Activated T-cell treated with anti-CD3 and anti-CD28 coated beads for 4 hours (primary cell): Measurements from ENCODE around the gene TMEM127.
A peak's percentile ranks its signal among the peaks of the same experiment; 100 is the strongest.
"Not testable (repeated sequence)": the region's sequence is repeated elsewhere in the genome, so short reads cannot be mapped to it uniquely, and the experiment has no call there.

Source experiments
- DNase-seq: peaks from one replicate; pipeline ENCODE4 v3.0.0-alpha.2; 2020

The TMEM127 gene

DNA sequence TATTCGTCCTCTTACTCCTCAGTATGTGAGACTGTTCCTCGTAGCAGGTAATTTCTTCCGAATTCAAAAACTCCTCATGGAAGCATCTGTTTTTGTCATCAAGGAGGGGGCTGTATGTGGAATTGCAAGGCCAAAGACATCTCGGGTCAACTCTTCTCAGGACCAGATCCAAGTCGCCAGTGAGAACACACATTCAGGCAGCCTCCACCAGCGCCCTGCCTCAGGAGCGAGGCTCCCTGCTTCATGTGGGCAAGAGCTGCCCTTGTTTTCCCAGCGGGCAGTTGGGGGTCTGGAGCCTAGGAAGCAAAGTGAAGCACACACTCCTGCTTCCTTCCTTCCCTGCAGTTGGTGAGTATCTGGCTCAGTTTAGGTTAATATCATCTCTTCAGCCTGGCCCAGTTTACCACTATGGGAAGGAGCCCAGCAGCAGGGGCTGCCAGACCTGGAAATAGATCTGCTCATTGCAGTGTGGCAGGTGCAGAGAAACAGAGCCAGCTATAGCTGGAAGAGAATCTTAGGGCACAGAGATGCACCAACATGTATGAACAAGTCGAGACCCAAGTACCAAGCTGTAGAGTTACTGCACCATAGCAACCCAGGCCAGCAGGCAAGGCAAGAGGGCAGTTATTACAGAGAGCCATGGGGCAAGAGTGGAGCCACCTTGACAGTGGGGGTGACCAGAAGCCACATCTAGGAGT lies 25.3 kb downstream of the TMEM127 start:
- no peak for DNase-seq

DNA sequence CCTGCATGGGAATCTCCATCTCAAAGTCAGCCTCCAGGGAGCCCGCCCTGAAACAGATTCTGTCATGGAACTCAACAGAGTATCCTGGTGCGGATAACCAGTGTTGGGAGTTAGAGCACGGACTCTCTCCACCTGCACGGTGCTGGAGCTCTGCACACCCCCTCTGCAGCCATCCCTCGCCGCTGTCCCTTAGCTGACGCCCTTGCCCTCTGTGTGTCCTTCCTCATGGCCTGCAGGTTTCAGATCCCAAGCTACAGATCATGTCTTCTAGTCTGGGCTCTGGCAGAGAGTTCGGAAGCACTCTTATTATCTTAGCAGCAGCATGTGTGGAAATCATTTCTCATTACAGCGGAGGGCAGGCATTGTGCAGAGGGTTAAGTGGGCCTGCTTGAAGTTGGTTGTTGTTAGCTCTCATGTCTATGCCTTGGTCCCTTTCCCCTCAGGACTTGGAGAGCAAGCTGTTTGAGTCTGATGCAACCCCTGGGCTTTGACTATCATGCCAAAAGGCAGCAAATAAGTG lies 26.0 kb downstream of the TMEM127 start:
- DNase-seq: no peak

DNA sequence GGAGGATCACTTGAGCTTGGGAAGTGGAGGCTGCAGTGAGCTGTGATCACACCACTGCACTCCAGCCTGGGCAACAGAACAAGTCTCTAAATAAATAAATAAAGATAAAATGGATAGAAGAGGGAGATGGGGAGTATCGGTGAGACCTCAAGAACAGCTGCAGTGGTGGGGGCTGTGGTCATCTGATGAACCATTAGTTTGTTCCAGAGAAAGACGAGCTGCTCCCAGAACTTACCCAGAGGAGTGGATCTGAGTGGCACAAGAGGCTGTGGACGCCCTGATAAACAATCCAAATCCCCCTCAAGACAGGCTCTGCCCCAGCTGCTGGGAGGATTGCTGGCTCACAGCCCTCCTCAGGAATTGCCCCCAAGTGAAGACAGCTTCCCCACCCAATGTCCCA lies 26.7 kb downstream of the TMEM127 start:
- DNase-seq: no peak

DNA sequence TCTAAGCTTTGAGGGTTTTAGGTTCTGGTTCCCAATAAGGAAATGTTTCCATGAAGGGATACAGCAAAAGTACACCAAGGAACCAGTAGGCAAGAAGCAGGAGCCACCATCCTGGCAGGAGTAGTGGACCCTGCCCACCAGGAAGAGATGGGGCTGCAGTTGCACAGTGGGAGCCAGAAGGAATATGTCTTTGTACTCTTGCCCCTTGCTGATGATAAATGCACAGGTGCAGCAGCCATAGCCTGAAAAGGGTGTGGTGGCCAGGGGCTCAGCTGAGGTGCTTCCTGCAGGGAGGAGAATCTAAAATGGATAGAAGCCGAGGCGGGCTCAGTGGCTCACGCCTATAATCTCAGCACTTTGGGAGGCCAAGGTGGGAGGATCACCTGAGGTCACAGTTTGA lies 27.5 kb downstream of the TMEM127 start:
- no peak for DNase-seq

DNA sequence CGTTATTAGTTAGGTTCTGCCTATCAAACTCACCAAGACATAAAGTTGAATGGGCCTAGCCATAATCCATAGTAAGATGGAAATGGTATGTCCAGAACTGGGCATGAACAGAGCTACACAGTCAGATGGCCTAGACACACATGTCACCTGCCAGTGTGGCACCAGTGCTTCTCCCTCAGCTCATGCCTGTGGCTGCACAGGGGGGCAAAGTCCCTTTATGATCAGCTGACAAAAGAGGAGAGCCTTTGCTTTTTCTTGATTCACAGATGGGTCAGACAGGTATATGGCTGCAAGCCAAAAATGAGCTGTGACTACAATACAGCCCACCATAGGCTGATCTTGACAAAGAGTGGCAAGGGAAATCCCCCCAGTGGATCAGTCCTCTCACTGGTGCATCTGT lies 28.9 kb downstream of the TMEM127 start:
- DNase-seq: no peak

DNA sequence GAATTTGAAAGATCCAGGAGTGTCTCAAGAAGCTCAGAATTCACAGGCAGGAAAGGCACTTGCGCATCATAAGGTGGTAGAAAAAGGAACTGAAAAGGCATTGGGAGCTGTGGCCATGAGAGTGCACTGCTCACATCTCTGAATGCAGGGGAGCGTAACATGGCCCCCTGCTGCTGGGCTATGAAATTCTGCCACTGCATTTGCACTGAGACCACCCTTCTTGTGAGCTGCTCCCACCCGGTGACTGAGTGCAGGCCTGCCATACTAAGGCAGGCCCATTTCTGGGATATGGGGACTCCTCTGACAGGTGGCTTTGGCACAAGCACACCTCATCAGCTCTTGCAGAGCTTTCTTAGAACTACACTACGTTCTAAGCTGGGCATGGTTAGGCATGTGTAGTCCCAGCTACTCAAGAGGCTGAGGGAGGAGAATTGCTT lies 31.9 kb downstream of the TMEM127 start:
- no peak for DNase-seq

DNA sequence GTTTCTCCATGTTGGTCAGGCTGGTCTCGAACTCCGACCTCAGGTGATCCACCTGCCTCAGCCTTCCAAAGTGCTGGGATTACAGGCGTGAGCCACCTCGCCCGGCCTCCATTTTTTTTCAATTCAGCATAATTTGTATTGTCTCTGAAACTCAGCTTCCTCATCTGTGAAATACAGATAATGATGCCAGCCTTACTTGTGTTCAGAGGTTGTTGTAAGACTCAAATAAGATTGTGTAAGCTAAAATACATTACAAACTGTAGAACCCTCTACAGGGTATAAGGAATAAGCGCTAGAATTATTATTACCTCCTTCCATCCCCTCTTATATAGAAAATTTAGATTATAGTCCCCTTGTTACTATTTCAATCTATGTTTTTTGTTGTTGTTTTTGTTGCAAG lies 32.4 kb downstream of the TMEM127 start:
- no peak for DNase-seq

DNA sequence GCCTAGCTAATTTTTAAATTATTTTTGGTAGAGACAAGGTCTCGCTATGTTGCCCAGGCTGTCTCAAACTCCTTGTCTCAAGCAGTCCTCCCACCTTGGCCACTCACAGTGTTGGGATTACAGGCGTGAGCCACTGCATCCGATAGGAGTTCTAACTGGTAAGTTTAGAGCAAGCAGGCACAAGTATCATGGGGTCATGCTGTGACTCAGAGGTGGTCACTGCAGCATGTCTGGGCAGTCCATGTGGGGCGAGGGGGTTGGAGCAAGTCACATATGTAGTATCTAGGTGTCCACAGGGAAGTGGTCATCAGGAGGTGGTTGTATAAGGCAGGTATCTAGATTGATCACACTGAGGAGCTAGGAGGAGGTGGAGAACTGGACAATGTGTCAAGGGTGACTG lies 34.5 kb downstream of the TMEM127 start:
- no peak for DNase-seq

DNA sequence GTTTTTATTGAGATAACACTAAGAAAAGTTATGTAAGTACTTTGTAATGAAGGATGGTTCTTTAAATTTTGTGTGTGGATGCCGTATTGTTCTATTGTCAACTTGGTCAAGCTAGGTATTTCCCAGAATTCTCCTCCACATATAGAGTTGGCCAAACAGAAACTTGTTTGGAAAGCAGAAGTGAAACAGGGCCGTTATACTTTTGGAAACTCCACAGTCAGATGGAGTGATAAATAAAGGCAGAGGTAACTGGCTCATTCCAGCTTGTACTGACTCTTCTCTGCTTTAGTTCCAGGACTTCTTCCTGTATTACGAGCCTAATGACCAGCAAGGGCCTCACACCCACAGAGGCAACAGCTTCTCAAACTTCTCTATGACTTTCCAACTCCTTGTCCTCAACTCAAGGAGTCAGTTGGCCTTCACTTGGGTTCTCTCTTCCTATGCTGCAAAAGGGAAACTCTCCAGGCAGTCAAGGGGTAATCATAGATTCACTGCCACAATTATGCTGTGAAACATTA lies 40.7 kb downstream of the TMEM127 start:
- DNase-seq: no peak

DNA sequence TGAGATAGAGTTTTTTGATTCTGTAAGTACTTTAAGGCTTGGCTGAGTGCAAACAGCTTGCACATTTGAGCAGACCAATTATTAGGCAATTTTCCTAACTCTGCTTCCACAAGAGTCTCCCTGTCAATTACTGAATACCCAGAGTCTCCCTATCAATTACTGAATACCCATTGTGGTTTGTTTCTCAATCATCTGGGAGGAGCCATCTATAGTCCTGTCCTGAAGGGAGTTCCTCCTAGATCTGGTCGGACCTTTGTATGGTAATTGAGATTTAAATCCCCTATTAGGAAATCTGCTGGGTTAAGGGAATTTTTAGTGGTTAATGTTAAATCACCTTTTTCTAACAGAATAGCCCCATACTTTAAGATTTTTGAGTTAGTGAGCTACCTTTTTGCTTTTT lies 44.7 kb downstream of the TMEM127 start:
- not testable (repeated sequence) for DNase-seq

DNA sequence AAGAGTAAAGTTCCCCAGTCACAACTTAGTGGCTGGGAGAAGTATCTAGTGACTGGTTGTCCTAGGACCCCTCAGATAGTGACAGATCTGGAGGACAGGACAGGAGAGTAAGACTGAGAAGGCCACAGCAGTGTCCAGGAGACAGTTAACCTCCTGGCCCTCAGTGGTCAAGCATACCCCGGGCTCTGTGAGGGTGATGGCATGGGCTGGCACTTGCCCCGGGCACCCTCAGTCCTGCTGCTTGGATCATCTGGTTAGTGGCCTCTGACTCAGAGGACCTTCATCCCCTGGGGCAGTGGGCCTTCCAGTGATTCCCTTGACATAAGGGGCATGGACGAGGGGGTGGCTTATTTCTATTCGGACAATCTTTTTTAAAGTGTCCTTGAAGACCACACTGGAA lies 45.8 kb downstream of the TMEM127 start:
- DNase-seq: not testable (repeated sequence)

DNA sequence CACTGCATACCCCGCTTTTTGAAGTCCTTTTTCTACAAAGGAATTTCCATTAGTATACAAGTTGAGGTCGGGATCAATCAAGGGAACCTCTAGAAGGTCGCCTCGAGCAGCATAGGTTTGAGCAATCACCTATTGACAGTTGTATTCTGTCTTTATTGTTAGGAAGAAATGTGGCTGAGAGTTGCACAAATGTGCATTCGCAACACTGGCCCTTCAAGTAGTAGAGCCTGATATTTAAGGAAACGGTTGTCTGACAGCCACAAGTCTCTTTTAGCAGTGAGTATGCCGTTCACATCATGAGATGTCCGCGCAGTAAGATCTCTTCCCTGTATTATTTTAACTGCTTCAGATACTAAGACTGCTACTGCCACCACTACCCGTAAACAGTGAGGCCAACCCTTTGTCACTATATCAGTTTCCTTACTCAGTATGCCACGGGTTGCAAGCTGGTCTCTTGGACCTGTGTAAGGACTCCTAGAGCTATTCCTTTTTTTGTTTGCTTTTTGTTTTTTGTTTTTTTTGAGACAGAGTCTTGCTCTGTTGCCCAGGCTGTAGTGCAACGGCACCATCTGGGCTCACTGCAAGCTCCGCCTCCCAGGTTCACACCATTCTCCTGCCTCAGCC lies 47.2 kb downstream of the TMEM127 start:
- DNase-seq: no peak

DNA sequence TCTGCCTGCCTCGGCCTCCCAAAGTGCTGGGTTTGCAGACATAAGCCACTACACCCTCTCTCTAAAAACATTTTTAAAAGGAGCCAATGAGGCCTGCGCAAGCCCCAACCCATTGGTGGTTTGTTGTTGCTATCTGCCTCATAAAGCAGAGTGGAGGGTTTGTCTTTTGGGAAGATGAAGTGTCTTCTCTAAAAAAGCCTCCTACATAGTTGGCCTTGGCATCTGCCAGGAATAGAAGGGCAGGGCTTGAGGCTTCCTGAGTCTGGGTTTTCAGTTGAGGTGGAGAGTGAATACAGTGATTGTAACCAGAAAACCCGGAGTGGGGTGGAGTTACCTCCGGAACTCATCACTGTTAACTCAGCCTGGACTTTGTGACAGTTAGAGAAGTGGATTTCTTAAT lies 51.2 kb downstream of the TMEM127 start:
- DNase-seq: no peak

DNA sequence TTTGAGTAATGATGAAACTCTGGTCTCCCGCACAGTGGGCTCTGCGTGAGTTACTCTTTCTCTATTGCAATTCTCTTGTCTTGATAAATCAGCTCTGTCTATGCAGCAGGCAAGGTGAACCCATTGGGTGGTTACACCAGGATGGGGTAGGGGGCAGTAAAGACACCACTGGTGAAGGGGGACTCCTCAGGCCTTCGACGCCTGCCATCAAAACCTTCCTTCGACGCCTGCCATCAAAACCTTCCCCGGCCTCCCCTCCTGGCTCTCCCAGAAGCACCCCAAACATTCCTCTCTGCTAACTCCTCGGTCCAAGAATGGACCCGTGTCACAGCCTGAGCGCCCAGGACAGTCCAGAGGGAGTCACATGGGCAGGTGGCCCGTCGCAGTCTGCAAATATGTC lies 52.4 kb downstream of the TMEM127 start:
- DNase-seq: no peak

DNA sequence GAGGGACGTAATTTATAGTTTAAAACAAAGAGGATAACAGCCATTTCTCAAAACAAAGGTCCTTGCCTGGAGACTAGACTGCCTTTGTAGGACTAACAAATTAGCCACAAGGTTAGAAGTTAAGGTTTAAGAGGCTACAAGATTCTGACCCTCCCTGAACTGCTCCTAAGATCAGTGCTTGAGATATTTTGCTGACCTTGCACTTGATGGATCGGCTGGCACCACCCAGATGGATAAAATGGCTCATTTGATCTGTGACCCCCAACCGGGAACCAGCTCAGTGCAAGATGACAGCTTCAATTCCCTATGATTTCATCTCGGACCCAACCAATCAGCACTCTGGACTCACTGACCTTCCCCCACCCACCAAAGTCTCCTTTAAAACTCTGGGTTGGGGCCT lies 53.5 kb downstream of the TMEM127 start:
- no peak for DNase-seq

DNA sequence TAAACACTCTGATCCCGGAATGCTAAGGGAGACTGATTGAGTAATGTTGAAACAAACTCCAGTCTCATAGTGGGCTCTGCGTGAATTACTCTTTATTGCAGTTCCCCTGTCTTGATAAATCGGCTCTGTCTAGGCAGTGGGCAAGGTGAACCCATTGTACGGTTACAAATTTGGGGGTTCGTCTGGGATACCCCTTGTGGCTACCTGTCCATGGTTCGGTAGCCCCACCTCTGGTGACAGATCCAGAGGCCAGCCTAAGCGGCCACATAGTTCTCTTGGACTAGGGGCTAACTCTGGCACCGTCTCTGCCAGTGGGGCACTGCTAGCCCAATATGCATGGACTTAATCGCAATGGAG lies 56.1 kb downstream of the TMEM127 start:
- DNase-seq: no peak

DNA sequence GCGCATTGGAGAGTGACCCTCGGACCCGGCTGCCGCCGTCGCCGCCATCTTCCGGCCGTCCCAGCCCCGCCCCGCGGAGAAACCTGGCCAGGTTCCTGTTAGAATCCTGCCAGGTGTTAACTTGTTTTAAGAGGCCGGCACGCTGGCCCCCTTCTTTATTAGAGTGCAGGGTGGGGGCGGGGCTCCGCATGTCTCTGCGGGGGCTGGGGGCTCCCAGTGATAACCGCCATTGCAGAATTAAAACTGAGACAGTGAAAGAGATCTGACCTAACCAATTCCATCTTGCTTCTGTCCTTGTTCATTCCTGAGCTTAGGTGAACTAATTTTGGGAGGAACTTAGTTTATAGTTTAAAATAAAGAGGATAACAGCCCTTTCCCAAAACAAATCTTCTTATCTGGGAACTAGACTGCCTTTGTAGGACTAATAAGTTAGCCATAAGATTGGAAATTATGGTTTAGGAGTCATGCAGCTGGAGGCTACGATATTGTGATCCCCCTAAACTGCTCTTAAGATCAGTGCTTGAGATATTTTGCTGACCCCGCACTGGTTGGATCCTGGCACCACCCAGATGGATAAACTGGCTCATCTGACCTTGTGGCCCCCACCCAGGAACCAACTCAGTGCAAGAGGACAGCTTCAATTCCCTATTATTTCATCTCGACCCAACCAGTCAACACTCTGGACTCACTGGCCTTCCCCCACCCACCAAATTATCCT lies 56.6 kb downstream of the TMEM127 start:
- no peak for DNase-seq

DNA sequence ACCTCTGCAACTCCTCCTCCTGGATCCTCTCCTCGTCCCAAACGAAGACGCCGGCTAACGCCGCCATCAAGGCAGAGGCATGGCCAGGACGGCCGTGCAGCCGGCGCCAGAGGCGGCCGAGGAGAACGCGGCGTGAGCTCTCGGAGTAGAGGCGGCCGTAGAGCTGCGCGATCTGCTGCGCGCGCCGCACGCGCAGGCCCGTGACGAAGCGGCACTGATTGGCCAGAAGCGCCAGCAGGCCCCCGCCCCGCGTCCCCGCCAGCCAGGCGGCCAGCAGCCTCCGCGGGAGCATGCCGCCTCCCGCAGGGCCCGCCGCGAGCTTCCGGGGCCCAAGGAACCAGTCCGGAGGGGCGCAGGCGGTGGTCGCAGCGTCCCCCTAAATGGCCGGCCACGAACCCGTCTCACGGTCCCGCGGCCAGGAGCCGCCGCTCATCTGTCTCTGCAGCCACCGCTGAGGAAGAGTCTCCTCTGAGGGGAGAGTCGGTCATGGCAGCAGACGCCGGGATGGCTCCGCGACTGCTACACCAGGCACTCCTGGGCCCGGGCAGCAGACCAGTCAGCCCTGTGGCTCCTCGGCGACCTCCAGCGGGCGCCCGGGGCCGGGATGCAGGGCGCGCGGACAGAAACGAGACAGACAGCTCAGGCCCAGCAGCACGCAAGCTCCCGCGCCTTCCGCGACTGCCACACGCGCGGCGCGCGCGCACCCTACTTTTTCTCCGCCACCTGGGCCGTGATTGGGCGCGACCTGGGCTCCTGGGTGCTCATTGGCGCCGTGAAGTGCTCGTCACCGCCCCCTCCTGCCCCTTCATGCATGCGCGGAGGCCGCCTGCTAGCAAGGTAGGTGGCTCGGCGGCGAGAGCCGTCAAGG lies 57.4 kb downstream of the TMEM127 start, which contains the start of gene STARD7:
STARD7 (minus strand) TSS at position 685 of the 868 bp plus-strand sequence; CDS start at position 292, 393 bp downstream.
- peak; percentile 94 for DNase-seq

DNA sequence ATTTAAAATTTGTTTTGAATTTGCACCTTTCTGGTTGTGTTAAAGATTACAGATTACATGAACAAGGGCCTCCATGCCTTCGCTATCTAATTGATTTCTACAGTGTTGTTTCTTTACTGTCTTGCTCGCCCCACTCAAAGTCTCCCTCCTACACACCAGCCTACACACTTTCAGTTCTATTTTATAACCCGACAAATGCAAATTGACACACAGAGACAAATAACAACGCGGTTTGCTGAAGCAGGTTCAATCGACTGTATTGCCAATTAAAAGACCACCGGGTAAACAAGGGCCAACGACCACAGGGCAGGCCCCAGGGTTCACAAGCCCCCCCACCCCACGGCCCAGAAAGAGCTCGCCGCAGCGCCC lies 58.0 kb downstream of the TMEM127 start:
- DNase-seq: peak; percentile 36

DNA sequence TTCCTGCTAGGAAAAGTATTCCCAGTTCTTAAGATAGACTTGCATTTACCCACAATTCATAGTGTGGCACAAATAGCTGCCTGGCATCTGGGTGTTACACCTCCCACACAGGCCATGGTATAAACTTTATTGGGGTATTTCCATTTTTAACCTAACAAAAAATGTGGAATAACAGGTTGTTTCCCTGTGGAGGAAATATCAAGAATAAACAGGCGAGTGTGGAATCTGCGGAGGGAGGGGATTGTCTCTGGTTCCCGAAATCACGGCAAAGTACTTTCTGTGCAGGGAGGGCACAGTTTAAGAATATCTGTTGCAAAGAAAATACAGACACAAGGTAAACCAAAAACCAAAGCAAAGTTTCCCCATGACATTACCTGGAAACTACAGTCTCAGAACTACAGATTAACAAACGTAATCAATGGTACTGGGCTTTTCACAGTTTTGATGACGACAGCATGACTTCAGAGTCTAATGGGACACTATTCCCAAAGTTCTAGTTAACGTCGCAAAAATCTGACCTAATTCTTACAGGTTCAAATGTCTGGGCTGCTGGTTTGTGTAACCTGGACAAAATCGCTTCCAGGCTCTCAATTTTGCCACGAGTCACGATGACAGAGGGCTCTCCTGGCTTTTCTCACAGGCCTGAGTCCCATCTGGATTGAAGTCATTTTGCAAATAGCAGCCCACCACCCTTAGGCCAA lies 58.6 kb downstream of the TMEM127 start:
- DNase-seq: no peak

DNA sequence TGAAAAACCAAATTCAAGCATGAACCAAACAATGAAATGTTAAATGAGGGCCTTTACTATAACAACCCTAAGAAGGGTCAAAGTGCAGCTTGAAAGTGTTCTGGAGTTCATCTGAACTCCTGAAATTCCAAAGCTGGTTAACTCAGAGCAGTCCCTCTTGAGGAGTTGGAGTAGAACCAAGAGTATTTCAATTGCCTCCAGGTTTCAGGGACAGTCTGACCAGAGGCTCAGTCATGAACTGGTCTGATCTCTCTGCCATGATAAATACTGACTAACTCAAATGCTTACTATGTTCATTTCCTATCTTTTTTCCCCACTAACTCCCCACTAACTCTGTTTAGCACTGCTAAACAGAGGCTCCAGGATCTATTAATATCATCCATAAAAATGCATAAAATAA lies 59.9 kb downstream of the TMEM127 start:
- no peak for DNase-seq
